GM23338 (cell line): ENCODE measurements around the gene ZNF438. TPM values are rescaled to one million over a fixed set of nuclear protein-coding genes. Genes with fewer than 3 reads are reported as not detected.
"Not testable (repeated sequence)": the region's sequence is repeated elsewhere in the genome, so short reads cannot be mapped to it uniquely, and the experiment has no call there.

Experiments
- ATAC-seq: fragments of 200-7000 bp; cut with Tn5 transposase; 3 replicates; pipeline ENCODE4 v1.9.1; 2020
- DNase-seq: peaks from one replicate; pipeline ENCODE4 v3.0.0-alpha.2; 2015; ENCODE audit warnings: low spot score
- H2AFZ ChIP-seq: fragments of 200-600 bp; sonication (generic); 2 replicates; pipeline ENCODE4 v1.8.0; 2016; ENCODE audit warnings: antibody characterized with exemption, mild to moderate bottlenecking, moderate library complexity
- H3F3A ChIP-seq: fragments of 200-600 bp; sonication (generic); replicated peaks from 2 replicates; pipeline ENCODE4 v1.8.0; 2017; ENCODE audit warnings: antibody characterized with exemption, mixed run types, low read depth
- H3K27ac ChIP-seq: fragments of 200-600 bp; sonication (generic); 2 replicates; pipeline ENCODE4 v1.6.1; 2016; ENCODE audit warnings: low read depth
- H3K27me3 ChIP-seq: fragments of 200-600 bp; sonication (generic); 2 replicates; pipeline ENCODE4 v1.8.0; 2016; ENCODE audit warnings: mild to moderate bottlenecking, mixed run types, moderate library complexity; ENCODE audit not compliant: insufficient read depth
- H3K36me3 ChIP-seq: fragments of 200-600 bp; sonication (generic); 2 replicates; pipeline ENCODE4 v1.8.0; 2016; ENCODE audit warnings: mild to moderate bottlenecking; ENCODE audit not compliant: insufficient read depth
- H3K4me1 ChIP-seq: fragments of 200-600 bp; sonication (generic); 2 replicates; pipeline ENCODE4 v1.8.0; 2016; ENCODE audit warnings: mild to moderate bottlenecking, moderate library complexity; ENCODE audit not compliant: insufficient read depth
- H3K4me2 ChIP-seq: fragments of 200-600 bp; sonication (generic); 2 replicates; pipeline ENCODE4 v1.7.1; 2017; ENCODE audit warnings: mixed run types
- H3K4me3 ChIP-seq: fragments of 200-600 bp; sonication (generic); 2 replicates; pipeline ENCODE4 v1.6.1; 2016; ENCODE audit warnings: mixed run types
- H3K79me2 ChIP-seq: fragments of 200-600 bp; sonication (generic); replicated peaks from 2 replicates; pipeline ENCODE4 v1.8.0; 2017; ENCODE audit warnings: mild to moderate bottlenecking; ENCODE audit not compliant: insufficient read depth
- H3K9me2 ChIP-seq: fragments of 200-600 bp; sonication (generic); 2 replicates; pipeline ENCODE4 v1.8.0; 2017; ENCODE audit not compliant: insufficient read depth
- H4K20me1 ChIP-seq: fragments of 200-600 bp; sonication (generic); replicated peaks from 2 replicates; pipeline ENCODE4 v1.8.0; 2017; ENCODE audit warnings: mild to moderate bottlenecking; ENCODE audit not compliant: insufficient read depth
- H3K27ac Mint-ChIP-seq: 2 replicates; pipeline ENCODE4 v1.8.0; 2020; ENCODE audit warnings: inconsistent platforms, mild to moderate bottlenecking, moderate library complexity, mixed read lengths
- H3K27me3 Mint-ChIP-seq: 3 replicates; pipeline ENCODE4 v1.8.0; 2022; ENCODE audit warnings: low read depth, mild to moderate bottlenecking, moderate library complexity, mixed read lengths, inconsistent platforms; ENCODE audit not compliant: insufficient read depth, poor library complexity
- H3K36me3 Mint-ChIP-seq: 3 replicates; pipeline ENCODE4 v1.8.0; 2021; ENCODE audit warnings: low read depth, mild to moderate bottlenecking, inconsistent platforms, moderate library complexity, mixed read lengths
- H3K4me1 Mint-ChIP-seq: 3 replicates; pipeline ENCODE4 v1.8.0; 2020; ENCODE audit warnings: mild to moderate bottlenecking, inconsistent platforms, mixed read lengths
- H3K4me3 Mint-ChIP-seq: 3 replicates; pipeline ENCODE4 v1.8.0; 2021; ENCODE audit warnings: moderate library complexity, mild to moderate bottlenecking, inconsistent platforms, mixed read lengths
- H3K9me3 Mint-ChIP-seq: 3 replicates; pipeline ENCODE4 v1.8.0; 2020; ENCODE audit warnings: moderate library complexity, mild to moderate bottlenecking, inconsistent platforms, mixed read lengths
- ETS1 ChIP-seq: IDR thresholded peaks from 2 replicates; pipeline ENCODE4 v1.6.1; 2016; ENCODE audit warnings: antibody characterized with exemption
- EZH2 ChIP-seq: fragments of 200-600 bp; sonication (generic); IDR thresholded peaks from one replicate; pipeline ENCODE4 v1.8.0; 2017; ENCODE audit warnings: antibody characterized with exemption, mild to moderate bottlenecking, low read depth; ENCODE audit not compliant: unreplicated experiment
- EZH2phosphoT487 ChIP-seq: fragments of 200-600 bp; sonication (generic); IDR thresholded peaks from one replicate; pipeline ENCODE4 v1.8.1; 2018; ENCODE audit warnings: antibody characterized with exemption; ENCODE audit not compliant: unreplicated experiment
- JUNB ChIP-seq: IDR thresholded peaks from one replicate; pipeline ENCODE4 v1.6.1; 2016; ENCODE audit warnings: antibody characterized with exemption; ENCODE audit not compliant: unreplicated experiment
- POLR2AphosphoS5 ChIP-seq: IDR thresholded peaks from 2 replicates; pipeline ENCODE4 v1.6.1; 2016; ENCODE audit warnings: antibody characterized with exemption, low read depth
- ZNF114 ChIP-seq: fragments of 250-450 bp; sonication (Bioruptor Pico); IDR thresholded peaks from 2 replicates; pipeline ENCODE4 v1.5.0; 2020; ENCODE audit warnings: mild to moderate bottlenecking, moderate library complexity
- ZNF462 ChIP-seq: fragments of 250-450 bp; sonication (Bioruptor Pico); IDR thresholded peaks from 2 replicates; pipeline ENCODE4 v1.5.0; 2020; ENCODE audit warnings: mild to moderate bottlenecking, moderate library complexity
- polyA plus RNA-seq: library from polyadenylated mRNA; unstranded; fragments of >200 nt; fragmentation: Nextera tagmentation; extraction: Ambion mirVana; gene quantifications from 2 replicates; pipeline ENCODE4 v1.2.1, GENCODE V29; 2016
- total RNA-seq: library from RNA; depleted of rRNA; stranded (reverse); fragments of >200 nt; shearing (Covaris generic); gene quantifications from 2 replicates; pipeline ENCODE4 v1.2.3, GENCODE V29; 2014

ZNF438 gene
- total and polyA plus RNA-seq, 2 experiments from 2014 or later, result 0.91 to 0.94 TPM

GRCh38 chr10:30929901-30930520 lies 101.7 kb downstream of the ZNF438 start:
- no peaks in the 10 kb centered on the region for H3K27me3 Mint-ChIP-seq
- TF ChIP-seq JUNB (no peak), POLR2AphosphoS5 (no peak), EZH2 (no peak), EZH2phosphoT487 (no peak), ETS1 (no peak), ZNF462 (CRISPR knock-in tag) (no peak), ZNF114 (no peak)
- Histone ChIP-seq H3K27ac (no peak overlapping the region), H4K20me1 (no peaks in the 10 kb centered on the region), H3K79me2 (no peaks in the 10 kb centered on the region), H2AFZ (no peak overlapping the region), H3K4me3 (no peak overlapping the region), H3K4me2 (no peak overlapping the region), H3K27me3 (no peaks in the 10 kb centered on the region), H3K36me3 (no peaks in the 10 kb centered on the region), H3F3A (no peaks in the 10 kb centered on the region), H3K9me2 (peaks cover 5% of the 10 kb centered on the region; the same call in 1 of the 2 replicates), H3K4me1 (no peaks in the 10 kb centered on the region)
- ATAC-seq (no peak), DNase-seq (no peak)
- H3K9me3 Mint-ChIP-seq, result peaks cover 30% of the 10 kb centered on the region
- H3K36me3 Mint-ChIP-seq, result peaks cover 34% of the 10 kb centered on the region
- H3K27ac Mint-ChIP-seq, result no peak overlapping the region
- H3K4me3 Mint-ChIP-seq, result no peak overlapping the region
- no peaks in the 10 kb centered on the region; the same call in 2 of the 3 replicates for H3K4me1 Mint-ChIP-seq

GRCh38 chr10:30929311-30929729 lies 102.3 kb downstream of the ZNF438 start:
- not testable (repeated sequence) for H3K79me2 ChIP-seq, H3K4me3 ChIP-seq, H3K4me3 Mint-ChIP-seq, H3F3A ChIP-seq, H4K20me1 ChIP-seq, DNase-seq, H3K27me3 Mint-ChIP-seq, H3K27ac Mint-ChIP-seq, H3K36me3 ChIP-seq, H2AFZ ChIP-seq, H3K4me1 Mint-ChIP-seq, H3K9me2 ChIP-seq, ATAC-seq, H3K27ac ChIP-seq, H3K4me2 ChIP-seq, H3K4me1 ChIP-seq, H3K27me3 ChIP-seq
- Mint-ChIP-seq H3K36me3 (peaks cover 38% of the 10 kb centered on the region), H3K9me3 (peaks cover 35% of the 10 kb centered on the region)
